Measurements from ENCODE around the gene CLEC4M. TPM values are rescaled to one million over a fixed set of nuclear protein-coding genes. Genes with fewer than 3 reads are reported as not detected.

The CLEC4M gene
- total RNA-seq = not detected

- intact Hi-C loops (cut with DNase I; ENCODE audit: low total_unique reads) (no loop called here), in situ Hi-C loops (cut with MboI; ENCODE audit: low sequenced_read_pairs in 4 of 4) (no loop called here)
- H3K4me3 ChIP-seq = no peak within 1 kb of the TSS
- H3K4me1 ChIP-seq = no peaks in the 10 kb centered on the region
- H3K27me3 ChIP-seq = no peaks in the 10 kb centered on the region
- peaks cover 0 to 5% (median 0%) of the 10 kb centered on the region in 3 donors for H3K9me3 ChIP-seq
- DNase-seq = no peak
- H3K36me3 ChIP-seq = no peaks in the 10 kb centered on the region
- TF ChIP-seq POLR2A (IDR thresholded peaks at IDR 0.05) (no peak), CTCF (IDR thresholded peaks at IDR 0.05 in 4 of 5, conservative IDR thresholded peaks at IDR 0.05 in 1 of 5) (no peak)
- no peak within 1 kb of the TSS for H3K27ac ChIP-seq
- ATAC-seq = no peak
Observed at GRCh38 chr19:7762719-7763293, at the start of gene CLEC4M. TSS of gene CLEC4M (plus strand) at chr19:7763243. CDS start at chr19:7763267, 24 bp downstream.

- no peaks in the 10 kb centered on the region for H3K36me3 ChIP-seq
- no peak for TF ChIP-seq POLR2A (IDR thresholded peaks at IDR 0.05)
- no peak for TF ChIP-seq CTCF (IDR thresholded peaks at IDR 0.05 in 4 of 5, conservative IDR thresholded peaks at IDR 0.05 in 1 of 5)
- DNase-seq (no peak), ATAC-seq (no peak)
- H3K4me1 ChIP-seq = no peaks in the 10 kb centered on the region
- no peaks in the 10 kb centered on the region for H3K27me3 ChIP-seq
- H3K27ac ChIP-seq = no peak overlapping the region
- H3K9me3 ChIP-seq = peaks cover 0 to 6% (median 0%) of the 10 kb centered on the region in 3 donors
- intact Hi-C loops (cut with DNase I; ENCODE audit: low total_unique reads) = no loop called here
- in situ Hi-C loops (cut with MboI; ENCODE audit: low sequenced_read_pairs in 4 of 4) = no loop called here
- no peak overlapping the region for H3K4me3 ChIP-seq
Observed at GRCh38 chr19:7715671-7716070, 47.4 kb upstream of the CLEC4M start.

- intact Hi-C loops (cut with DNase I; ENCODE audit: low total_unique reads) = no loop called here
- DNase-seq (no peak), ATAC-seq (no peak)
- peaks cover 0 to 6% (median 0%) of the 10 kb centered on the region in 3 donors for H3K9me3 ChIP-seq
- H3K36me3 ChIP-seq = no peaks in the 10 kb centered on the region
- no peak overlapping the region for H3K4me3 ChIP-seq
- no peak for TF ChIP-seq CTCF (IDR thresholded peaks at IDR 0.05 in 4 of 5, conservative IDR thresholded peaks at IDR 0.05 in 1 of 5)
- H3K4me1 ChIP-seq = no peaks in the 10 kb centered on the region
- no peak overlapping the region for H3K27ac ChIP-seq
- in situ Hi-C loops (cut with MboI; ENCODE audit: low sequenced_read_pairs in 4 of 4) = no loop called here
- H3K27me3 ChIP-seq = no peaks in the 10 kb centered on the region
Observed at GRCh38 chr19:7716762-7717161, 46.3 kb upstream of the CLEC4M start.

GRCh38 chr19:7718668-7719067 is 44.4 kb upstream of the CLEC4M start:
- Histone ChIP-seq H3K4me3 (no peak overlapping the region), H3K4me1 (no peaks in the 10 kb centered on the region), H3K36me3 (no peaks in the 10 kb centered on the region), H3K27ac (no peak overlapping the region), H3K27me3 (no peaks in the 10 kb centered on the region), H3K9me3 (peaks cover 0 to 6% (median 0%) of the 10 kb centered on the region in 3 donors)
- ATAC-seq (no peak), DNase-seq (no peak)
- intact Hi-C loops (cut with DNase I; ENCODE audit: low total_unique reads) = no loop called here
- in situ Hi-C loops (cut with MboI; ENCODE audit: low sequenced_read_pairs in 4 of 4) = no loop called here
- TF ChIP-seq CTCF (IDR thresholded peaks at IDR 0.05 in 4 of 5, conservative IDR thresholded peaks at IDR 0.05 in 1 of 5) (no peak), POLR2A (IDR thresholded peaks at IDR 0.05) (no peak)

GRCh38 chr19:7720351-7720750 is 42.7 kb upstream of the CLEC4M start:
- peaks cover 0 to 6% (median 0%) of the 10 kb centered on the region in 3 donors for H3K9me3 ChIP-seq
- H3K27me3 ChIP-seq = no peaks in the 10 kb centered on the region
- no peaks in the 10 kb centered on the region for H3K36me3 ChIP-seq
- in situ Hi-C loops (cut with MboI; ENCODE audit: low sequenced_read_pairs in 4 of 4) (no loop called here), intact Hi-C loops (cut with DNase I; ENCODE audit: low total_unique reads) (no loop called here)
- no peak overlapping the region for H3K27ac ChIP-seq
- H3K4me1 ChIP-seq = no peaks in the 10 kb centered on the region
- DNase-seq (no peak), ATAC-seq (no peak)
- TF ChIP-seq CTCF (IDR thresholded peaks at IDR 0.05 in 4 of 5, conservative IDR thresholded peaks at IDR 0.05 in 1 of 5) (no peak), POLR2A (IDR thresholded peaks at IDR 0.05) (no peak)
- no peak overlapping the region for H3K4me3 ChIP-seq

Data from gastrocnemius medialis (tissue), 4 donors.